HepG2 (cell line): ENCODE results near the gene PDC. TPM values are rescaled to one million over a fixed set of nuclear protein-coding genes. Genes with fewer than 3 reads are reported as not detected.

Source experiments
- ATAC-seq: fragments of 200-7000 bp; cut with Tn5 transposase; 3 replicates; pipeline ENCODE4 v1.9.1; 2020; ENCODE audit warnings: mild to moderate bottlenecking, moderate library complexity
- BruUV-seq: library from RNA; stranded (reverse); fragments of 400-500 nt; replicated peaks from 2 replicates; lab custom pipeline; 2021; lab: Mats Ljungman, UMichigan
- CTCF ChIA-PET: fragments of 300-600 bp; formaldehyde crosslinking; extraction: SDS; loops from one replicate; lab custom pipeline; 2021; ENCODE audit warnings: low total read pairs, inconsistent platforms, low intra/inter-chr PET ratio; lab: Yijun Ruan, JAX
- POLR2A ChIA-PET: fragments of 350-600 bp; sonication (Branson Sonifier 250); formaldehyde crosslinking; loops from one replicate; lab custom pipeline; 2020; ENCODE audit warnings: antibody characterized with exemption, inconsistent platforms; lab: Yijun Ruan, JAX
- DNase-seq: peaks from one replicate; pipeline ENCODE4 v3.0.0-alpha.2; 2015; ENCODE audit warnings: low spot score
- FAIRE-seq: peaks from 3 replicates; lab custom pipeline; 2011; peaks lifted over from hg19 to GRCh38; lab: Jason Lieb, UNC
- H2AFZ ChIP-seq: one replicate; pipeline ENCODE4 v1.6.1; 2011; ENCODE audit warnings: low read length, inconsistent platforms
- H3K27ac ChIP-seq: fragments of 300-600 bp; 3 replicates; pipeline ENCODE4 v1.8.0; 2011; ENCODE audit warnings: mixed run types, mild to moderate bottlenecking, mixed read lengths, low read length, inconsistent platforms; ENCODE audit not compliant: insufficient read depth; ENCODE audit errors: extremely low read length
- H3K27me3 ChIP-seq, 2 experiments: fragments of 200-600 bp in 1 of 2; 2 replicates in 1 of 2; 3 replicates in 1 of 2; pipeline versions ENCODE4 v1.6.0 to v1.8.0; 2011; ENCODE audit warnings: low read length in 2 of 2, mild to moderate bottlenecking in 2 of 2, moderate library complexity in 2 of 2, inconsistent platforms in 1 of 2; ENCODE audit not compliant: insufficient read depth in 2 of 2, control insufficient read depth in 1 of 2
- H3K36me3 ChIP-seq, 2 experiments: fragments of 200-600 bp in 1 of 2; replicated peaks in 1 of 2; 2 replicates in 1 of 2; 3 replicates in 1 of 2; pipeline versions ENCODE4 v1.5.1 to v1.8.0; 2011; ENCODE audit warnings: low read length in 2 of 2, inconsistent platforms in 1 of 2; ENCODE audit not compliant: insufficient read depth in 2 of 2, control insufficient read depth in 1 of 2
- H3K4me1 ChIP-seq: 2 replicates; pipeline ENCODE4 v1.5.1; 2012; ENCODE audit warnings: low read length, inconsistent platforms; ENCODE audit not compliant: insufficient read depth
- H3K4me2 ChIP-seq: 2 replicates; pipeline ENCODE4 v1.6.0; 2011; ENCODE audit warnings: low read depth, low read length, inconsistent platforms
- H3K4me3 ChIP-seq, 3 experiments: fragments of 200-600 bp in 1 of 3; sonication (generic), shearing (Covaris generic) in 1 of 3; replicated peaks in 1 of 3; 2 replicates each; pipeline ENCODE4 v1.5.1; 2011 to 2016; ENCODE audit warnings: low read length in 3 of 3, inconsistent platforms in 2 of 3, low read depth in 2 of 3, mild to moderate bottlenecking in 2 of 3, control low read depth in 1 of 3, mixed read lengths in 1 of 3; ENCODE audit not compliant: insufficient read depth in 1 of 3
- H3K79me2 ChIP-seq: one replicate; pipeline ENCODE4 v1.6.1; 2011; ENCODE audit warnings: low read length, inconsistent platforms; ENCODE audit not compliant: insufficient read depth
- H3K9ac ChIP-seq: 2 replicates; pipeline ENCODE4 v1.6.0; 2011; ENCODE audit warnings: mild to moderate bottlenecking, low read depth, low read length, inconsistent platforms; ENCODE audit not compliant: insufficient read depth
- H3K9me3 ChIP-seq: 2 replicates; pipeline ENCODE4 v1.5.1; 2012; ENCODE audit warnings: mild to moderate bottlenecking, low read length
- H4K20me1 ChIP-seq: 2 replicates; pipeline ENCODE4 v1.6.0; 2011; ENCODE audit warnings: inconsistent platforms, mild to moderate bottlenecking, low read length, moderate library complexity; ENCODE audit not compliant: insufficient read depth
- NRL ChIP-seq: sonication (generic); formaldehyde crosslinking; IDR thresholded peaks from 2 replicates; pipeline ENCODE4 v1.5.0; 2020; ENCODE audit warnings: missing genetic modification reagents, mild to moderate bottlenecking, moderate library complexity, borderline replicate concordance
- SATB2 ChIP-seq: sonication (generic); formaldehyde crosslinking; IDR thresholded peaks from 2 replicates; pipeline ENCODE4 v1.5.0; 2020; ENCODE audit warnings: missing genetic modification reagents
- SCMH1 ChIP-seq: sonication (generic); formaldehyde crosslinking; IDR thresholded peaks from 2 replicates; pipeline ENCODE4 v1.9.0; 2021; ENCODE audit warnings: missing genetic modification reagents, mild to moderate bottlenecking, borderline replicate concordance
- U2AF1 ChIP-seq: fragments of 200-400 bp; formaldehyde crosslinking; optimal IDR thresholded peaks from 2 replicates; pipeline ENCODE3; 2017; ENCODE audit warnings: mild to moderate bottlenecking, low read depth, low read length
- ZNF337 ChIP-seq: sonication (generic); formaldehyde crosslinking; IDR thresholded peaks from 2 replicates; pipeline ENCODE4 v1.5.1; 2020; ENCODE audit warnings: missing genetic modification reagents, low read depth, mild to moderate bottlenecking, borderline replicate concordance
- ZNF543 ChIP-seq: sonication (generic); formaldehyde crosslinking; IDR thresholded peaks from 2 replicates; pipeline ENCODE4 v1.4.0; 2020; ENCODE audit warnings: mild to moderate bottlenecking, missing genetic modification reagents
- ZNF768 ChIP-seq: sonication (generic); formaldehyde crosslinking; IDR thresholded peaks from 2 replicates; pipeline ENCODE4 v1.4.0; 2020; ENCODE audit warnings: missing genetic modification reagents
- in situ Hi-C: cut with HindIII; loops from 2 replicates; pipeline ENCODE4 v1.10.0; 2017; ENCODE audit warnings: low pct_unique_long_range_greater_than_20kb; ENCODE audit not compliant: extremely low pct_ligation_motif_present
- intact Hi-C: fragments of 100-400 bp; cut with micrococcal nuclease; formaldehyde crosslinking; loops from one replicate; pipeline ENCODE4 v1.10.0; 2022; ENCODE audit not compliant: unreplicated experiment
- polyA plus RNA-seq, 8 experiments: library from polyadenylated mRNA; depleted of rRNA in 3 of 8; stranded (reverse) in 7 of 8; unstranded in 1 of 8; fragments of >200 nt; fragmentation: Illumina TruSeq in 4 of 8; extraction: Trizol in 4 of 8; gene quantifications; 2 replicates each; pipeline versions ENCODE4 v1.2.1 to v1.2.3, GENCODE V29; 2011 to 2016; ENCODE audit warnings: low read depth in 4 of 8, missing spikeins in 1 of 8, mixed read lengths in 1 of 8; ENCODE audit not compliant: insufficient read depth in 1 of 8
- total RNA-seq, 5 experiments: library from RNA; depleted of rRNA; stranded (reverse); fragments of >200 nt; fragmentation: Illumina TruSeq; extraction: Trizol; gene quantifications; 2 replicates each; pipeline ENCODE4 v1.2.3, GENCODE V29; 2016; ENCODE audit warnings: low read depth in 1 of 5
- TF ChIP-seq, protein P1 (sequence below): IDR thresholded peaks from 2 replicates; pipeline ENCODE4 v1.6.1; 2018; ENCODE audit warnings: missing genetic modification reagents, mild to moderate bottlenecking, missing compliant biosample characterization
- TF ChIP-seq, protein P2 (sequence below): sonication (generic); formaldehyde crosslinking; IDR thresholded peaks from 2 replicates; pipeline ENCODE4 v1.8.0; 2022; ENCODE audit warnings: missing genetic modification reagents, low read depth, mild to moderate bottlenecking, borderline replicate concordance
- TF ChIP-seq, protein P3 (sequence below): IDR thresholded peaks from 2 replicates; pipeline ENCODE4 v1.4.0; 2020; ENCODE audit warnings: mild to moderate bottlenecking, missing genetic modification reagents
- TF ChIP-seq, protein P4 (sequence below): sonication (generic); formaldehyde crosslinking; IDR thresholded peaks from 2 replicates; pipeline ENCODE4 v1.4.0; 2020; ENCODE audit warnings: missing genetic modification reagents

Gene PDC
- total and polyA plus RNA-seq, 2 of the 13 experiments (the other 11 are each of a cell fraction or from before 2014, with no cell fraction given), result not detected

DNA sequence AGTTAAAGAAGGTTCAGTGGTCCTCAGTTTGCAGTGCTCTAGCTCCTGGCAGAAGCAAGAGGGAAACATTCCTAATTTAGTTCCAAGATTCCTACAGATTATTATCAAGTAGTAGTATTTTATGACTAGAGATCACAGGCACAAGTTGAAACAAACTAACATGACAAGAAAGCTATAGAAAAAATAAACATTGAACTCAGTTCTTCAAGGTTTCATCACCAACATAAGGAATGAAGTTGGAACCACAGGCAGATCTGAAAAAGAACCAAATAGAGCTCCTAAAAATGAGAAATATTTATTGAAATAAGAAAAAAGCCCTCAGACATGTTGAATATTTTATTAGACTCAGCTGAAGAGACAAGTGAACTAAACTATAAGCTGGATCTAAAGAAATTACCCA lies 40.6 kb downstream of the PDC start:
- Histone ChIP-seq H3K27me3 (no peaks in the 10 kb centered on the region), H3K4me1 (no peaks in the 10 kb centered on the region), H3K9me3 (no peaks in the 10 kb centered on the region), H3K79me2 (no peaks in the 10 kb centered on the region), H2AFZ (no peak overlapping the region), H3K4me2 (no peak overlapping the region), H3K27ac (no peak overlapping the region), H3K4me3 (no peak overlapping the region), H3K9ac (no peak overlapping the region), H3K36me3 (peaks cover 0 to 9% of the 10 kb centered on the region in 2 experiments; a peak in 2 of 5 replicates), H4K20me1 (no peaks in the 10 kb centered on the region)
- no peak for DNase-seq
- FAIRE-seq, result no peak
- intact Hi-C loops, result no loop called here
- CTCF ChIA-PET, result no interaction called here
- BruUV-seq, result no TSS peak
- no peak for ATAC-seq
- POLR2A ChIA-PET, result no interaction called here
- TF ChIP-seq ZNF543 (CRISPR knock-in tag), result no peak
- TF ChIP-seq, protein P1, sequence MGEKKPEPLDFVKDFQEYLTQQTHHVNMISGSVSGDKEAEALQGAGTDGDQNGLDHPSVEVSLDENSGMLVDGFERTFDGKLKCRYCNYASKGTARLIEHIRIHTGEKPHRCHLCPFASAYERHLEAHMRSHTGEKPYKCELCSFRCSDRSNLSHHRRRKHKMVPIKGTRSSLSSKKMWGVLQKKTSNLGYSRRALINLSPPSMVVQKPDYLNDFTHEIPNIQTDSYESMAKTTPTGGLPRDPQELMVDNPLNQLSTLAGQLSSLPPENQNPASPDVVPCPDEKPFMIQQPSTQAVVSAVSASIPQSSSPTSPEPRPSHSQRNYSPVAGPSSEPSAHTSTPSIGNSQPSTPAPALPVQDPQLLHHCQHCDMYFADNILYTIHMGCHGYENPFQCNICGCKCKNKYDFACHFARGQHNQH, result no peak
- TF ChIP-seq, protein P2, sequence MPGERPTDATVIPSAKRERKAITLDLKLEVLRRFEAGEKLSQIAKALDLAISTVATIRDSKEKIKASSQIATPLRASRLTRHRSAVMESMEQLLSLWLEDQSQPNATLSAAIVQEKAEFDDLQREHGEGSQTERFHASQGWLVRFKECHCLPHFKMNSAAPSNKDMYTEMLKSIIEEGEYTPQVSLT, result no peak
- no peak for TF ChIP-seq SCMH1 (CRISPR knock-in tag)
- no peak for TF ChIP-seq NRL (CRISPR knock-in tag)
- TF ChIP-seq, protein P3, sequence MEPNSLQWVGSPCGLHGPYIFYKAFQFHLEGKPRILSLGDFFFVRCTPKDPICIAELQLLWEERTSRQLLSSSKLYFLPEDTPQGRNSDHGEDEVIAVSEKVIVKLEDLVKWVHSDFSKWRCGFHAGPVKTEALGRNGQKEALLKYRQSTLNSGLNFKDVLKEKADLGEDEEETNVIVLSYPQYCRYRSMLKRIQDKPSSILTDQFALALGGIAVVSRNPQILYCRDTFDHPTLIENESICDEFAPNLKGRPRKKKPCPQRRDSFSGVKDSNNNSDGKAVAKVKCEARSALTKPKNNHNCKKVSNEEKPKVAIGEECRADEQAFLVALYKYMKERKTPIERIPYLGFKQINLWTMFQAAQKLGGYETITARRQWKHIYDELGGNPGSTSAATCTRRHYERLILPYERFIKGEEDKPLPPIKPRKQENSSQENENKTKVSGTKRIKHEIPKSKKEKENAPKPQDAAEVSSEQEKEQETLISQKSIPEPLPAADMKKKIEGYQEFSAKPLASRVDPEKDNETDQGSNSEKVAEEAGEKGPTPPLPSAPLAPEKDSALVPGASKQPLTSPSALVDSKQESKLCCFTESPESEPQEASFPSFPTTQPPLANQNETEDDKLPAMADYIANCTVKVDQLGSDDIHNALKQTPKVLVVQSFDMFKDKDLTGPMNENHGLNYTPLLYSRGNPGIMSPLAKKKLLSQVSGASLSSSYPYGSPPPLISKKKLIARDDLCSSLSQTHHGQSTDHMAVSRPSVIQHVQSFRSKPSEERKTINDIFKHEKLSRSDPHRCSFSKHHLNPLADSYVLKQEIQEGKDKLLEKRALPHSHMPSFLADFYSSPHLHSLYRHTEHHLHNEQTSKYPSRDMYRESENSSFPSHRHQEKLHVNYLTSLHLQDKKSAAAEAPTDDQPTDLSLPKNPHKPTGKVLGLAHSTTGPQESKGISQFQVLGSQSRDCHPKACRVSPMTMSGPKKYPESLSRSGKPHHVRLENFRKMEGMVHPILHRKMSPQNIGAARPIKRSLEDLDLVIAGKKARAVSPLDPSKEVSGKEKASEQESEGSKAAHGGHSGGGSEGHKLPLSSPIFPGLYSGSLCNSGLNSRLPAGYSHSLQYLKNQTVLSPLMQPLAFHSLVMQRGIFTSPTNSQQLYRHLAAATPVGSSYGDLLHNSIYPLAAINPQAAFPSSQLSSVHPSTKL (CRISPR knock-in tag), result no peak
- TF ChIP-seq, protein P4, sequence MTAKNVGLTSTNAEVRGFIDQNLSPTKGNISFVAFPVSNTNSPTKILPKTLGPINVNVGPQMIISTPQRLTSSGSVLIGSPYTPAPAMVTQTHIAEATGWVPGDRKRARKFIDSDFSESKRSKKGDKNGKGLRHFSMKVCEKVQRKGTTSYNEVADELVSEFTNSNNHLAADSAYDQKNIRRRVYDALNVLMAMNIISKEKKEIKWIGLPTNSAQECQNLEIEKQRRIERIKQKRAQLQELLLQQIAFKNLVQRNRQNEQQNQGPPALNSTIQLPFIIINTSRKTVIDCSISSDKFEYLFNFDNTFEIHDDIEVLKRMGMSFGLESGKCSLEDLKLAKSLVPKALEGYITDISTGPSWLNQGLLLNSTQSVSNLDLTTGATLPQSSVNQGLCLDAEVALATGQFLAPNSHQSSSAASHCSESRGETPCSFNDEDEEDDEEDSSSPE (CRISPR knock-in tag), result no peak
- TF ChIP-seq U2AF1, result no peak
- TF ChIP-seq ZNF337 (CRISPR knock-in tag), result no peak
- no peak for TF ChIP-seq ZNF768 (CRISPR knock-in tag)
- TF ChIP-seq SATB2 (CRISPR knock-in tag), result no peak
- in situ Hi-C loops, result no loop called here
